DOHH2 (cell line): ENCODE data around the gene CASKIN1.

Source experiments
- H3F3A ChIP-seq: fragments of 200-600 bp; sonication (generic), shearing (Covaris generic); 2 replicates; pipeline ENCODE4 v1.6.0; 2016; ENCODE audit warnings: antibody characterized with exemption, mild to moderate bottlenecking; ENCODE audit not compliant: control insufficient read depth, insufficient read depth
- H3K27ac ChIP-seq: fragments of 200-600 bp; sonication (generic); 2 replicates; pipeline ENCODE4 v1.5.1; 2014; ENCODE audit warnings: low read depth, mild to moderate bottlenecking, low read length, moderate library complexity
- H3K27me3 ChIP-seq: fragments of 200-600 bp; sonication (generic); 2 replicates; pipeline ENCODE4 v1.6.1; 2014; ENCODE audit warnings: mild to moderate bottlenecking, low read length, mixed read lengths; ENCODE audit not compliant: control insufficient read depth
- H3K36me3 ChIP-seq: fragments of 200-600 bp; sonication (generic); 2 replicates; pipeline ENCODE4 v1.6.1; 2014; ENCODE audit warnings: mild to moderate bottlenecking, low read length, moderate library complexity, mixed read lengths; ENCODE audit not compliant: control insufficient read depth
- H3K4me1 ChIP-seq: fragments of 200-600 bp; sonication (generic); 2 replicates; pipeline ENCODE4 v1.6.1; 2014; ENCODE audit warnings: mild to moderate bottlenecking, low read length, mixed read lengths; ENCODE audit not compliant: control insufficient read depth
- H3K4me2 ChIP-seq: fragments of 200-600 bp; sonication (generic); 2 replicates; pipeline ENCODE4 v1.6.0; 2014; ENCODE audit warnings: mild to moderate bottlenecking, low read length, moderate library complexity
- H3K4me3 ChIP-seq: fragments of 200-600 bp; sonication (generic); 2 replicates; pipeline ENCODE4 v1.5.1; 2014; ENCODE audit warnings: mild to moderate bottlenecking, low read length, mixed read lengths
- H3K79me2 ChIP-seq: fragments of 200-600 bp; sonication (generic); 2 replicates; pipeline ENCODE4 v1.6.1; 2014; ENCODE audit warnings: mild to moderate bottlenecking, low read length, mixed read lengths; ENCODE audit not compliant: control insufficient read depth
- H3K9me2 ChIP-seq: fragments of 200-600 bp; sonication (generic); replicated peaks from 2 replicates; pipeline ENCODE4 v1.6.1; 2014; ENCODE audit warnings: mild to moderate bottlenecking, low read length, mixed read lengths; ENCODE audit not compliant: control insufficient read depth
- H3K9me3 ChIP-seq: fragments of 200-600 bp; sonication (generic); 2 replicates; pipeline ENCODE4 v1.6.1; 2014; ENCODE audit warnings: antibody characterized with exemption, low read length, mixed read lengths; ENCODE audit not compliant: control insufficient read depth, insufficient read depth
- H4K20me1 ChIP-seq: fragments of 200-600 bp; sonication (generic); 2 replicates; pipeline ENCODE4 v1.6.0; 2014; ENCODE audit warnings: low read depth, mild to moderate bottlenecking, antibody characterized with exemption, low read length, moderate library complexity; ENCODE audit not compliant: control insufficient read depth, insufficient read depth
- EZH2phosphoT487 ChIP-seq: fragments of 200-600 bp; sonication (generic); IDR thresholded peaks from 2 replicates; pipeline ENCODE4 v1.6.1; 2017; ENCODE audit warnings: borderline replicate concordance, mild to moderate bottlenecking, antibody characterized with exemption, low read length, moderate library complexity, mixed read lengths
- TF ChIP-seq, protein P1 (sequence below): fragments of 200-600 bp; sonication (generic); IDR thresholded peaks from one replicate; pipeline ENCODE4 v1.5.1; 2014; ENCODE audit warnings: antibody characterized with exemption, mild to moderate bottlenecking, low read depth, low read length; ENCODE audit not compliant: poor library complexity, severe bottlenecking

The CASKIN1 gene

DNA sequence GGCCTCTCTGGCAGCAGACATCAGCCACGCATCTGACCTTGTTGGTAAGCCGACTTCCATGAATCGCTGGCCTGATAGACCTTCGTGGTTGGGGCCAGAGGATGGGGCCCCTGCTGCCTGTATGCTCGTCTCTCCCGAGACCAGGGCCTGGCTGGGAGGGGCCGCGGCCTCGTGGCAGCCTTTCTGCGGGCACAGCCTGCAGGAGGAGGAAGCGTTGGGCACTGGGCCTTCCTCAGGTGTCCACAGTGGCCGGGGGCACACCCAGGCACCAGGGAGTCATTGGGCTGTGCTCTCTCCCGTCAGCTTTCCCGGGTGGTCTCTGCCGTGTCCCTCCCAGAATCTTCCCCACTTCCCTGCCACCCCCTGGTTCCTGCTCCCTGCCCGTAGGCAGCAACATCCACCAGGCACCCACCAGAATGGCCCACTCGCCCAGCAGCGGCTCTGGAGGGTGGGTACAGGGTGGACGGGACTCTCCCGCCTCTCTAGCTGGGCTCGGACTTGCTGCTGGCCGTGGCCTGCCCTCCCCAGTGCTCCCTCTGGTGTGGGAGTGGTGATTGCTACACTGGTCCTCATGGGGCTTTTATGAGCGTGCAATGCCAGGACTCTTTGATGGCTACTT is 33.3 kb upstream of the CASKIN1 start:
- no peak overlapping the region for H3K4me2 ChIP-seq
- H3K27me3 ChIP-seq = no peaks in the 10 kb centered on the region
- no peaks in the 10 kb centered on the region for H3K9me3 ChIP-seq
- H3K27ac ChIP-seq = no peak overlapping the region
- H3K4me1 ChIP-seq = peaks cover 6% of the 10 kb centered on the region
- no peaks in the 10 kb centered on the region for H3F3A ChIP-seq
- no peaks in the 10 kb centered on the region for H4K20me1 ChIP-seq
- H3K79me2 ChIP-seq = peaks cover 39% of the 10 kb centered on the region
- no peak for TF ChIP-seq EZH2phosphoT487
- TF ChIP-seq, protein P1, sequence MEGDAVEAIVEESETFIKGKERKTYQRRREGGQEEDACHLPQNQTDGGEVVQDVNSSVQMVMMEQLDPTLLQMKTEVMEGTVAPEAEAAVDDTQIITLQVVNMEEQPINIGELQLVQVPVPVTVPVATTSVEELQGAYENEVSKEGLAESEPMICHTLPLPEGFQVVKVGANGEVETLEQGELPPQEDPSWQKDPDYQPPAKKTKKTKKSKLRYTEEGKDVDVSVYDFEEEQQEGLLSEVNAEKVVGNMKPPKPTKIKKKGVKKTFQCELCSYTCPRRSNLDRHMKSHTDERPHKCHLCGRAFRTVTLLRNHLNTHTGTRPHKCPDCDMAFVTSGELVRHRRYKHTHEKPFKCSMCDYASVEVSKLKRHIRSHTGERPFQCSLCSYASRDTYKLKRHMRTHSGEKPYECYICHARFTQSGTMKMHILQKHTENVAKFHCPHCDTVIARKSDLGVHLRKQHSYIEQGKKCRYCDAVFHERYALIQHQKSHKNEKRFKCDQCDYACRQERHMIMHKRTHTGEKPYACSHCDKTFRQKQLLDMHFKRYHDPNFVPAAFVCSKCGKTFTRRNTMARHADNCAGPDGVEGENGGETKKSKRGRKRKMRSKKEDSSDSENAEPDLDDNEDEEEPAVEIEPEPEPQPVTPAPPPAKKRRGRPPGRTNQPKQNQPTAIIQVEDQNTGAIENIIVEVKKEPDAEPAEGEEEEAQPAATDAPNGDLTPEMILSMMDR = no peak
- no peaks in the 10 kb centered on the region for H3K9me2 ChIP-seq
- no peak overlapping the region for H3K4me3 ChIP-seq
- peaks cover 58% of the 10 kb centered on the region for H3K36me3 ChIP-seq

DNA sequence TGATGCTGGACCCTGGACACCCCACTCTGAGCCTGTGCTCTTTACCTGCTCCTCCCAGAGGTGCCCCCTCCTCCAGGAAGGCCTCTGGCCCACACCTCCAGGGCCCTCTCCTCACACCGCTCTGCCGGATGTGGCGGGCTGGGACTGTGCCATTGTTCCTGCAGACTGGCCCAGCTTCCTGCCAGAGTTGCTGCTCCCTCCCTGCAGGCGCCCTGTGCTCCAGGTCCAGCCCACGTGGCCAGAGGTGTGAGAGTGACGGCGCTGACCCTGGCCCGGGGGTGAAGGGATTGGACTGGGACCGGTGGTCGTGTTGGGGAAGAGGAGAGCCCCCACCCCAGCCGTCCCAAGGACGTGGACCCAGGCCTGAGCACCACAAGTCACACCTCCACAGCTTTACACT is 32.7 kb upstream of the CASKIN1 start:
- H3K27ac ChIP-seq = no peak overlapping the region
- H3K4me1 ChIP-seq = peaks cover 11% of the 10 kb centered on the region
- no peak overlapping the region for H3K4me3 ChIP-seq
- peaks cover 55% of the 10 kb centered on the region for H3K36me3 ChIP-seq
- H3K9me3 ChIP-seq = no peaks in the 10 kb centered on the region
- H3F3A ChIP-seq = no peaks in the 10 kb centered on the region
- TF ChIP-seq EZH2phosphoT487 = no peak
- TF ChIP-seq, protein P1 = no peak
- H3K9me2 ChIP-seq = no peaks in the 10 kb centered on the region
- H3K27me3 ChIP-seq = no peaks in the 10 kb centered on the region
- no peak overlapping the region for H3K4me2 ChIP-seq
- no peaks in the 10 kb centered on the region for H4K20me1 ChIP-seq
- H3K79me2 ChIP-seq = peaks cover 46% of the 10 kb centered on the region

DNA sequence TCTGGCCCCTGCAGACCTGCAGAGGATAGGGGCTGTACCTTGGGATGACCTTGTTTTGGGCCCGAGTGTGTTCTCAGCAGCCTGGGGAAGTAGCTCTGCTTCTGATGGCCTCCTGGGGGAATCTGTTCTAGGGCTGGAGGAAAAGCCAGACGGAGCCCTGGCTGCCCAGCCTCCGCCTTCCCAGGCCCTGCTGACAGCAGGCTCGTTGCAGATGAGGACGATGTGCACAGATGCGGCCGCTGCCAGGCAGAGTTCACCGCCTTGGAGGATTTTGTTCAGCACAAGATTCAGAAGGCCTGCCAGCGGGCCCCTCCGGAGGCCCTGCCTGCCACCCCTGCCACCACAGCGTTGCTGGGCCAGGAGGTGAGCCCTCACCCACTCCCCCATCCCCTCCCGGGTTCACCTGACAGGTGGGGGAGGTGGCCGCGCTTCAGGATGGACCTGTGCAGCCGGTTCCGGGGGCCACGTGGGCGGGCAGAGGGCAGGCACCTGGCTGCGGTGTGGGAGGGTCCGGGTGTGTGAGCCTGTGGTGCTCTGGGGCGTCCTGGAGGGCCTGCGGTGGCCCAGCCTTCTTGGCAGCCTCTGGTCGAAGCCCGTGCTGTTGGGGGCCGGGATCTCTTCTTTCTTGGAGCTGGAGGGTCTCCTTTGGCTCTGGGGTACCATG is 31.9 kb upstream of the CASKIN1 start:
- Histone ChIP-seq H3K27me3 (no peaks in the 10 kb centered on the region), H3K9me2 (no peaks in the 10 kb centered on the region), H3F3A (no peaks in the 10 kb centered on the region), H3K9me3 (no peaks in the 10 kb centered on the region), H3K27ac (no peak overlapping the region), H3K36me3 (peaks cover 54% of the 10 kb centered on the region), H3K4me1 (peaks cover 11% of the 10 kb centered on the region), H3K4me3 (no peak overlapping the region), H3K4me2 (no peak overlapping the region), H4K20me1 (no peaks in the 10 kb centered on the region), H3K79me2 (peaks cover 52% of the 10 kb centered on the region)
- no peak for TF ChIP-seq EZH2phosphoT487
- TF ChIP-seq, protein P1 = no peak
